ENCODE results near the gene IFITM1. TPM values are rescaled to one million over a fixed set of nuclear protein-coding genes. Genes with fewer than 3 reads are reported as not detected.

The IFITM1 gene
- total RNA-seq, 2 experiments from 2014 or later = 36.4 to 72.4 TPM

DNA sequence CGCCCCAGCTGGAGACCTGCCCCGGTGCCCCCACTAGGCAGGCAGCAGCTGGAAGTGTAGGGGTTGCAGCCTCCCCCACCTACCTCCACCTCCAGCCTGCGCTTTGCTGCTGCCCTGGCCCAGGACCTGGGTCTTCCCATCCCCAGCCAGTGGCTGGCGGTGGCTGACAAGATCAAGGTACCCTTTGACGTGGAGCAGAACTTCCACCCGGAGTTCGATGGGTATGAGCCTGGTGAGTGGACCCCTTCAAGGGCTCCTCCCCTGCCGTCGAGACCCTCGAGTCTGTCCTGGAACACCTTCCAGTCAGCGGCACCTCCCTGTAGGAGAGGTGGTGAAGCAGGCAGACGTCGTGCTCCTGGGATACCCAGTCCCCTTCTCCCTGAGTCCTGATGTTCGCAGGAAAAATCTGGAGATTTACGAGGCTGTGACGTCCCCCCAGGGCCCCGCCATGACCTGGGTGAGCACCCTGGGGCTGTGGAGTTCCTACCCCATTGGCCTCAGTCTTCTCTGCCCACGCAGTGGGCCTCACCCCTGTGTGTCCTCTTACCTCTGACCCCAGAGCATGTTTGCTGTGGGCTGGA, 20.5 kb upstream of the IFITM1 start:
- POLR2A ChIA-PET = no interaction called here
- TF ChIP-seq, protein P1, sequence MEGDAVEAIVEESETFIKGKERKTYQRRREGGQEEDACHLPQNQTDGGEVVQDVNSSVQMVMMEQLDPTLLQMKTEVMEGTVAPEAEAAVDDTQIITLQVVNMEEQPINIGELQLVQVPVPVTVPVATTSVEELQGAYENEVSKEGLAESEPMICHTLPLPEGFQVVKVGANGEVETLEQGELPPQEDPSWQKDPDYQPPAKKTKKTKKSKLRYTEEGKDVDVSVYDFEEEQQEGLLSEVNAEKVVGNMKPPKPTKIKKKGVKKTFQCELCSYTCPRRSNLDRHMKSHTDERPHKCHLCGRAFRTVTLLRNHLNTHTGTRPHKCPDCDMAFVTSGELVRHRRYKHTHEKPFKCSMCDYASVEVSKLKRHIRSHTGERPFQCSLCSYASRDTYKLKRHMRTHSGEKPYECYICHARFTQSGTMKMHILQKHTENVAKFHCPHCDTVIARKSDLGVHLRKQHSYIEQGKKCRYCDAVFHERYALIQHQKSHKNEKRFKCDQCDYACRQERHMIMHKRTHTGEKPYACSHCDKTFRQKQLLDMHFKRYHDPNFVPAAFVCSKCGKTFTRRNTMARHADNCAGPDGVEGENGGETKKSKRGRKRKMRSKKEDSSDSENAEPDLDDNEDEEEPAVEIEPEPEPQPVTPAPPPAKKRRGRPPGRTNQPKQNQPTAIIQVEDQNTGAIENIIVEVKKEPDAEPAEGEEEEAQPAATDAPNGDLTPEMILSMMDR (conservative IDR thresholded peaks at IDR 0.05; ENCODE audit: low read length) = no peak
- no peak for TF ChIP-seq EZH2phosphoT487 (IDR thresholded peaks at IDR 0.05; ENCODE audit: borderline replicate concordance, low read depth, low read length)
- no TSS peak for BruUV-seq (replicated peaks)

DNA sequence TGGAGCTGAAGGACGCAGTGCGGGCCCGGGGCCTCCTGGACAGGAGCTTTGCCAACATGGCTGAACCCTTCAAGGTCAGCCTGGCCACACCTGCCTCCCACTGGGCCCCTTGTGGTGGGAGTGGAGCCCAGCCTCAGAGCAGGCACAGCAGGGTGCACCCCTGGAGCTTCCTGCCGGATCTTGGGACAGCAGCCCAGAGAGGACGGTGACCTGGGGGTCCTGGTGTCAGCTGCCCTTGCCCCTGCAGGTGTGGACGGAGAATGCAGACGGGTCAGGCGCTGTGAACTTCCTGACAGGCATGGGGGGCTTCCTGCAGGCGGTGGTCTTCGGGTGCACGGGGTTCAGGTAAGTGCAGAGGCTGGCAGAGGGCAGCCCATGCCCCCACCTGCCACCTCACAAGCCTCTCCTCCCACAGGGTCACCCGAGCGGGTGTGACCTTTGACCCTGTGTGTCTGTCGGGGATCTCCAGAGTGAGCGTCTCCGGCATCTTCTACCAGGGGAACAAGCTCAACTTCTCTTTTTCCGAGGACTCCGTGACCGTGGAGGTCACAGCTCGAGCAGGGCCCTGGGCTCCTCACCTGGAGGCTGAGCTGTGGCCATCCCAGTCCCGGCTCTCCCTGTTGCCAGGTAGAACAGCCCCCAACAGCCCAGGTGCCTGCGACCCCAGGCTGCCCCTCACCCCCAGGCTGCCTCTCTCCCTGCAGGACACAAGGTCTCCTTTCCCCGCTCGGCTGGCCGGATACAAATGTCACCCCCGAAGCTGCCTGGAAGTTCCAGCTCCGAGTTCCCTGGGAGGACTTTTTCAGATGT, 19.8 kb upstream of the IFITM1 start:
- Histone ChIP-seq H3K79me2 (ENCODE audit: insufficient read depth, low read depth, low read length) (no peaks in the 10 kb centered on the region), H3K4me1 (ENCODE audit: insufficient read depth, low read length, poor library complexity, severe bottlenecking) (no peaks in the 10 kb centered on the region), H3K9me3 (ENCODE audit: low read length) (no peaks in the 10 kb centered on the region), H3K4me3 (ENCODE audit: low read depth, low read length, poor library complexity, severe bottlenecking) (no peak overlapping the region), H4K20me1 (ENCODE audit: insufficient read depth, low read length) (no peaks in the 10 kb centered on the region), H3K9me2 (ENCODE audit: insufficient read depth, low read length) (no peaks in the 10 kb centered on the region), H3K36me3 (ENCODE audit: insufficient read depth, low read length) (no peaks in the 10 kb centered on the region), H2AFZ (ENCODE audit: low read length) (no peak overlapping the region), H3K4me2 (ENCODE audit: low read length) (no peak overlapping the region), H3K27ac (ENCODE audit: low read depth, low read length, poor library complexity, severe bottlenecking) (no peak overlapping the region)
- no peak for DNase-seq (ENCODE audit: low spot score)
- ChIA-PET CTCF (ENCODE audit: unreplicated experiment) (no interaction called here), POLR2A (no interaction called here)
- intact Hi-C loops (cut with micrococcal nuclease; ENCODE audit: unreplicated experiment) = no loop called here
- no TSS peak for BruUV-seq (replicated peaks)
- TF ChIP-seq, protein P1 (conservative IDR thresholded peaks at IDR 0.05; ENCODE audit: low read length) = no peak
- TF ChIP-seq EZH2phosphoT487 (IDR thresholded peaks at IDR 0.05; ENCODE audit: borderline replicate concordance, low read depth, low read length) = no peak

More for the DNA sequence above, 20.5 kb upstream of the IFITM1 start:
- Histone ChIP-seq H3K9me3 (ENCODE audit: low read length) (no peaks in the 10 kb centered on the region), H3K79me2 (ENCODE audit: insufficient read depth, low read depth, low read length) (no peaks in the 10 kb centered on the region), H3K4me3 (ENCODE audit: low read depth, low read length, poor library complexity, severe bottlenecking) (no peak overlapping the region), H3K36me3 (ENCODE audit: insufficient read depth, low read length) (no peaks in the 10 kb centered on the region), H3K27ac (ENCODE audit: low read depth, low read length, poor library complexity, severe bottlenecking) (no peak overlapping the region), H3K4me1 (ENCODE audit: insufficient read depth, low read length, poor library complexity, severe bottlenecking) (no peaks in the 10 kb centered on the region), H4K20me1 (ENCODE audit: insufficient read depth, low read length) (no peaks in the 10 kb centered on the region), H3K9me2 (ENCODE audit: insufficient read depth, low read length) (no peaks in the 10 kb centered on the region), H2AFZ (ENCODE audit: low read length) (no peak overlapping the region), H3K4me2 (ENCODE audit: low read length) (no peak overlapping the region)
- DNase-seq (ENCODE audit: low spot score) = no peak
- CTCF ChIA-PET (ENCODE audit: unreplicated experiment) = no interaction called here
- intact Hi-C loops (cut with micrococcal nuclease; ENCODE audit: unreplicated experiment) = no loop called here

DNA sequence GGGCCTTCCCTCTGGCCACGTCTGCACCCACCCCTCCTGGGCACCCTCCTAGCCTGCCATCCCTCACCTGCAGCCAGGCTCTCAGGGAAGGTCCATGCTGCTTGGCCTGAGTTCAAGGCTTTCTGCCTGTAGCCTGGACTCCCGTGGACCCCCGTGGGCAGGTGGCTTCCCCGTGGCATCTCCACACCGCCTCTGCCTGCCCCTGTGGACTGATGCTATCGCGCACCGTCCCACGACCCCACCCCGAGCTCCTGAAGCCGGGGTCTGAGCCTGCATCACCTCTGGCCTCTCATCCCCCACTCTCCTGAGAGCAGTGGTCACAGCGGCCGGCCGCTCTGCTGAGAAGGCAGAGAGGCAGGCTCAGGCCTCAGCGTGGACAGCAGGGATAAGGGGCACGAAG, 19.1 kb upstream of the IFITM1 start:
- Histone ChIP-seq H3K4me1 (ENCODE audit: insufficient read depth, low read length, poor library complexity, severe bottlenecking) (no peaks in the 10 kb centered on the region), H3K27ac (ENCODE audit: low read depth, low read length, poor library complexity, severe bottlenecking) (no peak overlapping the region), H2AFZ (ENCODE audit: low read length) (no peak overlapping the region), H4K20me1 (ENCODE audit: insufficient read depth, low read length) (no peaks in the 10 kb centered on the region), H3K9me3 (ENCODE audit: low read length) (no peaks in the 10 kb centered on the region), H3K4me3 (ENCODE audit: low read depth, low read length, poor library complexity, severe bottlenecking) (no peak overlapping the region), H3K79me2 (ENCODE audit: insufficient read depth, low read depth, low read length) (no peaks in the 10 kb centered on the region), H3K9me2 (ENCODE audit: insufficient read depth, low read length) (no peaks in the 10 kb centered on the region), H3K36me3 (ENCODE audit: insufficient read depth, low read length) (no peaks in the 10 kb centered on the region), H3K4me2 (ENCODE audit: low read length) (no peak overlapping the region)
- no peak for DNase-seq (ENCODE audit: low spot score)
- intact Hi-C loops (cut with micrococcal nuclease; ENCODE audit: unreplicated experiment) = no loop called here
- POLR2A ChIA-PET = no interaction called here
- CTCF ChIA-PET (ENCODE audit: unreplicated experiment) = no interaction called here
- TF ChIP-seq EZH2phosphoT487 (IDR thresholded peaks at IDR 0.05; ENCODE audit: borderline replicate concordance, low read depth, low read length) = no peak
- TF ChIP-seq, protein P1 (conservative IDR thresholded peaks at IDR 0.05; ENCODE audit: low read length) = no peak
- BruUV-seq (replicated peaks) = no TSS peak

All from OCI-LY7 (cell line).